NCI-H2227 treated with DMSO at 0.1 percent for 48 hours (cell line): ENCODE data around the gene LAPTM5.

Experiments used
- DNase-seq: peaks from one replicate; lab custom pipeline; 2025; lab: John Stamatoyannopoulos, UW

The LAPTM5 gene

GRCh38 chr1:30742300-30742962, 15.1 kb downstream of the LAPTM5 start:
- no peak for DNase-seq

DNA sequence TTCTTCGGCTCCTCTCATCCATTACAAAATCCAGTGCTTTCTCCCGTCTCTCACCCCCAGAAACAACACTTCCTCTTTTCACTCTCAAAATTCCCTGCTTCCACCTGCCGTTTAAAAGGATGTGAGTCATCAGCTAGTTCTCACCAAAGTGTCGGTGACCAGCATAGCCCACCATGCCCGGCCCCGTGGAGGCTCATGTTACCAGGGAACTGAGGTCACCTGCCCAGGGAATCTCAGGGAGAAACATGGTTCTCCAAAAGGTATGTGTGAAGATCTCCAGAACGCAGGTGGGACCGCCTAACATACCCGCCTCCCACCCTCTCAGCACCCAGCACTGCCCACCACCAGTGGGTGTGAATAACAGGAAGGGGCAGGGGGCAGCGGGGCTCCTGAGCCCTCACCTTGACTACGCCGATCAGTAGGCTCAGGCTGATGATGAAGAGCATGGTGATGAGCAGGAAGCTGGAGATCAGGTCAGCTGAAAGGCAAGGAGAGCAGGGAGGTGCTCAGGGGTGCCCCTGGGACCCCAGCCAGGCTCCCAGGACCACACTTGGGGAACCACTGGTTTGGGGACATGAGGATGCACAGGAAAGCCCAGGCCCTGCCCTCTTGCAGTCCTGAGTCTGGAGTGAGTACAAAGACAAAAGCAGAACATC, 16.2 kb downstream of the LAPTM5 start:
- no peak for DNase-seq

GRCh38 chr1:30740251-30741238, 17.0 kb downstream of the LAPTM5 start:
- no peak for DNase-seq

- DNase-seq = no peak
Measured at GRCh38 chr1:30739601-30740000, 18.0 kb downstream of the LAPTM5 start.

DNA sequence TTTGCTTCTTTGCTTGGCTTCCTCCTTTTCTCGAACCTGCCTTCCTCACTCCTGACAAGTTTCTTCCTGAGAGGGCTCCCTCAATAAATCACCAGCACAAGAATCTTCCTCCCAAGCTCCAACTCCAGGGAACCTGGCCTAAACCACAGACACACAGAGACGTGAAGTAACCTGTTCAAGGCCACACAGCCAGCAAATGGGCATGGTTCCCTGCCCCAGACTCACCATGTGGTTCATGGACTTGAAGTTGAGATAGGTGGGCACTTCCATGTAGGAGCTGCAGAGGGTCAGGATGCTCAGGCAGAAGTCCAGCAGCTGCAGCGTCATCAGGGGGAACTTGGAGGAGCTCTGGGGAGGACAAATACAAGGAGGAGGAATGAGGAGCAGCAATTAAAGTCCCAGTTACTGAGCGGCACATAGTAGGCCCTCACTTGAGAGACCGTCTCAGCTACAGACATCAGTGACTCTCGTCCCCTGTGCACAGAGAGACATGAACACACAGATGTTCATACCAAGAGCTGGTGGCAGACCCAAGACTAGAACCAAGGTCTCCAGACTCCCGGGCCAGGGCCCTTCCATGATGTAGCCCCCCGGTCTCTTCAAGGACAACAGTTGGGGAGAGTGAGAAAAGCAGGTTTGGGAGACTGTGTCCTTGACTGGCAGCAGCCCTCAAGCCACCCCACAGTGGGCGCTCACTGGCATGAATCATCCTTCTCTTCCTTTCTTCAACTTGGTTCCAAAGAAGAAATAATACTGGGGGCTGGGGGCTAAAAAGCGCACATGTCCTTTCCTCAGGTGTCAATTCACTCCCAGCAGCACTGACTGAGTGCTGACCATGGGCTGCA, 18.6 kb downstream of the LAPTM5 start:
- DNase-seq = no peak

DNA sequence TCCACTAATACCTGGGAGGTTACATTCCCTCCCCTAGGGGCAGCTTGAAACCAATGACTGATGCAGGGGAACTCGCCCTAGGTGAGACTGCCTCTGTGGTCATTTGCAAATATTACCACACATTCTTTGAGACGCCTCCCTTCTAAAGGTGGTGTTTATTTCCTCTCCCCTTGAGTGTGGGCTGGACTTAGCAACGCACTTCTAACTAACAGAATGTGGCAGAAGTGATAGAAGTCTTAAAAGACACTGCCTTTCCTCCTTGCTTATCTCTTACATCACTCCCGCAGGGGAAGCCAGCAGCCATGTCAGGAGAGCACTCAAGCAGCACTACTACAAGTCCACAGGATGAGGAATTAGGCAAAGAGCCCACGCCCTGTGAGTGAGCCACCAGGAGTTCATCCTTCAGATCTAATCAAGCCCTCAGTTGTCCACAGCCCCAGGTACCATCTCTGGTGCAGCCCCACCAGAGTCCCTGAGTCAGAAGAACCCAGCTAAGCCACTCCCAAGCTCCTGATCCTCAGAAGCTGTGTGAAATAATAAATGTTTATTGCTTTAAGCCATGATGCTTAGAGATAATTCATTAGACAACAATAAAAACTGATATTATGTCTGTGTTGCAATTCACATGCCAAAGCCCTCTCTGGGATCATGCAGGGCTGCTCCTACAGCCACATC, 19.4 kb downstream of the LAPTM5 start:
- no peak for DNase-seq

DNA sequence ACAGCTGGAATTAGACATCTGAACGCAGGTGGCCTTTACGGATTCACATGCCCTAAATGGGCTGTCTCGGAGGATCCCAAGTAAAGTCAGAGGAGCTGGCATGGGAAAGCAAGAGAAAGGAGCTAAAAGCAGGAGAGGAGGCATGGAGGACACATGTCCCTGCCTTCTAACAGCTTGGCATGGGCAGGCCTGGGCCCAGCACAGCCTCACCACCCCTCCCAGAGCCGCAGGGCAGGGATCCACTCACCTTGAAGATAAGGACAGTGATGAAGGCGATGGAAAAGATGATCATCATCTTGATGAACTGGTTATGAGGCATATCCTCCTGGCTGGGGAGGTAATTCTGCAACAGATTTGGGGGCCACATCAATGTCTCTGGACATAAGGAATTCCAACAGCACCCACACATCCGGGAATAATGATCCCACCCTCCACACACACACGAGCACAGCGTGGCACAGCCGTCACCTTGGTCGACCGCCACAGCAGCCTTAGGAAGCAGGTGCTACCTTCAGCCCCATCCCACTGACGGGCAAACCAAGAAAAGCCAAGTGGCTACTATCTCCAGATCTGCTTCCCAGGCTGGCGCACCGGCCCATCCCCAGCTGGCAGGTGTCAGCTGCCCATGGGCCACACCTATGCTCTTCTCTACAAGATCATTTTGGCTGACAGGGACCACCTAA, 20.1 kb downstream of the LAPTM5 start:
- no peak for DNase-seq

GRCh38 chr1:30735668-30736498, 21.7 kb downstream of the LAPTM5 start:
- no peak for DNase-seq

- no peak for DNase-seq
Measured at GRCh38 chr1:30735124-30735523, 22.4 kb downstream of the LAPTM5 start.

GRCh38 chr1:30734580-30734979, 23.0 kb downstream of the LAPTM5 start:
- no peak for DNase-seq

- no peak for DNase-seq
Measured at GRCh38 chr1:30734106-30734505, 23.5 kb downstream of the LAPTM5 start.

DNA sequence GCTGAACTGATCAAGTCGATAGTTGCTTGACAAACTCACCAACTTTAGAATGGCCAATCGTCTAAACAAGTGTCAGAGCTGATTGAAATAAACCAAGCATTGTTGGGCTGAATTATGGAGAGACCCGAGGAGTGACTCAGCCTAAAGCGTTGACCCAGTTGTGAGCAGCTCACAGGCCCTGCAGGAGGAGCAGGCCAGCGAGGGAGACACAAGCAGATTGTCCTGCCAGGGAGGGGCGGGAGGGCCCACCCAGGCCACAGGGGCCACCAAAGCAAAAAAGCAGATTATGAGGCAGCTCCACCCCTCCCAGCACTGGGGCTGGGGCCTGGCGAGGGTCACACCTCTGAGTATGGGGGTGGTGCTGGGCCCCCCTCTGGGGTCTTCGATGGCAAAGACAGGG, 24.1 kb downstream of the LAPTM5 start:
- DNase-seq = no peak

DNA sequence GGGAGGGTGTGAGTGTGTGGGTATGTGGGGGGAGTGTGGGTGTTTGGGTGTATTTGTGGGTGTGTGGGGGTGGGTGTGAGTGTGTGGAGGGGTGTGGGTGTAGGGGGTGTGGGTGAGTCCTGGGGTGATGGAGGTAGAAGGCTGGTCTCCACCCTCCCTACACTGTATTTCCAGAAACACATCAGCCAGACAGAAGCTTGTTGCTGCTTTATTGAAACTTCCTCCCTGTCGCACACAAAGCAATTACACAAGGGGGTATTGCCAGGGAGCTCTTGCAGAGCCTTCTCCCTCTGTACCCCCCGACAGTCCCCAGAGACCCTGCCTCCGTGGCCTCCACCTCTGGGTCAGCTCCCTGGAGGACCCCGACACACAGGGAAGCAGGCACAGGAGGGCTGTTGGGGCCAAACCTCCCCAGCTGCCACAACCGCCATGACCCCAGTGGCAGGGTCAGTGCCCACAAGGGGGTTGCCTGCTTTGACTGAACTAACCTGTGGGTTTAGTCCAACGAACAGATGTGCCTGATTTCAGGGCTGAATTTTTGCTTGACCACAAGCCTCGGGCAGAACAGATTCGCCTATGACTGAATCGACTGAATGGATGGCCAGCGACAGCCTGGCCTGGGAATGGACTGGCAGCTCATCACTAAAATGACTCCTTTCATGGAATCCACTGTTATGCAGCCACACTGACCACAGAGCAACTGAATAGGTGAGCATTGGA, 25.1 kb downstream of the LAPTM5 start:
- no peak for DNase-seq

DNA sequence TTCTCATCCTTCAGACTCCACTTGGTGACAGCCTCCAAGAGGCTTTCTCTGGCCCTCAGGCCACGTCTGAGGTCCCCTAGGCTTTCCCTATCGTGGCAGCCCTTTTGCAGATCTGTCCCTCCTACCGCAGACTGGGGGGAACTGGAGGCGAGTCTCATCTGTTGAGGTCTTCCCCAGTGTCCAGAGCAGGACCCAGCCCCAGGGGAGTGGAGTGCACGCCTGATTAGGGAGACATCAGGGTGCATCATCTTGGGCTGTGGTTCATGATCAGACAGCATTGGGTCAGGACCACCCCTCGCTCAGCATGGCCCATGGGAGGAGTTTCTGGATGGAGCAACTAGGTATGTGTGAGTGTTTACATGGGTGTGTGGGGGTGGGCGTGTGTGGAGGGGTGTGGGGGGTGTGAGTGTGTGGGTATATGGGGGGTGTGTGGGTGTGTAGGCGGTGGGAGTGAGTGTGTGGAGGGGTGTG, 25.7 kb downstream of the LAPTM5 start:
- no peak for DNase-seq

GRCh38 chr1:30731109-30731805, 26.3 kb downstream of the LAPTM5 start:
- DNase-seq = no peak

- no peak for DNase-seq
Measured at GRCh38 chr1:30730346-30731108, 27.0 kb downstream of the LAPTM5 start.

GRCh38 chr1:30729901-30730300, 27.7 kb downstream of the LAPTM5 start:
- DNase-seq = no peak
